Activated gamma-delta T cell treated with Interleukin-2 at 50 U/mL for 16 hours (primary cell): ENCODE measurements around the gene ZNF281.
"Not testable (repeated sequence)": the region's sequence is repeated elsewhere in the genome, so short reads cannot be mapped to it uniquely, and the experiment has no call there.

Source experiments
- DNase-seq: peaks from one replicate; pipeline ENCODE4 v3.0.0-alpha.2; 2020

ZNF281 gene

GRCh38 chr1:200428482-200429205 lies 18.8 kb upstream of the ZNF281 start:
- DNase-seq: no peak

DNA sequence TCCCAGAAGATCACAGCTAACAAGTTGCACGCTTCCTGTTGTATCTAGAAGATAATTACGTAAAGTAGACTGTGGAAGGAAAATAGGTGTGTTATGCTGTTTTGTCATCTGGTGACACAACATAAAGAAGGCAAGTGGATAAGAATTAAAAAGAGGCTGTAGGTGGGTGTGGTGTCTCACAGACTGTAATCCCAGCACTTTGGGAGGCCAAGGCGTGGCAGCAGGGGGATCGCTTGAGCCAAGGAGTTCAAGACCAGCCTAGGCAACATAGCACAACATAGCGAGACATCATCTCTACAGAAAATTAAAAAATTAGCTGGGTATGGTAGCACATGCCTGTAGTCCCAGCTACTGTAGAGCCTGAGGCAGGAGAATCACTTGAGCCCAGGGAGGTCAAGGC lies 17.9 kb upstream of the ZNF281 start:
- no peak for DNase-seq

GRCh38 chr1:200426196-200426595 lies 16.4 kb upstream of the ZNF281 start:
- no peak for DNase-seq

GRCh38 chr1:200423235-200423634 lies 13.4 kb upstream of the ZNF281 start:
- no peak for DNase-seq

- no peak for DNase-seq
Observed at GRCh38 chr1:200422211-200422610, 12.4 kb upstream of the ZNF281 start.

DNA sequence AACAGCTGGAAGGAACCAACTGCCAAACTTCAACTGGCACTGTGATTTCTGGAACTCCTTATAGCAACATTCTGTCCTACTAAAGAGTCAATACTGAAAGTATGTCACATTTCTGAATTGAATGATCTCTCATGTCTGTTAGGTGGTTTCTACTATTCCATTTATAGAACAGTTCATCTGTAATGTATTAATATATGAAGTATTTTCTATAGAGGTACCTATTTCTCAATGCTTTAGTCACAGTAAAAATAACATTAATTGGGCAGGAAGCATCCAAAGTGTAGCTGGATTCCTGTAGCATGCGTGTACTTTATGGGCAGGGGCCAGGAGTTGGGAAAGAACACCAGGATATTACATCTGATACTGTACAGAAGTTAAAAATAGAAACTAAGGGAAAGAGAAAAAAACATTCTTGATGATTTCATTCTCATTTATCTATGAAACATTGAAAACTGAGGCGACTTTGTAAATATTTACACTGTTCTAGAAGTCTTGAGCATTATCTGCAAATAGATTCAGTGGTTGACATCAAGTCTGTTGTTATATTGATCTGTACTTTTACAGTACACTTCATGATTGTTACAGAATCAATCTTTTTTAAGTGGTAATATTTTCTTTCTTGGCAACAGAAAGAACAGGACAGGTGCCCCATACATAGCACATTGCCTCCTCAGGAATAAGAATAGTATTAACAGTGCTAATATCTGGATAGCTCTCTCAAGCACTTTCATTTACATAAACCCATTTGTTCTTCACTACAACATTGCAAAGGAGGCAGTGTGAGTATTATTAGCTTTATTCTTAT lies 6.2 kb upstream of the ZNF281 start:
- no peak for DNase-seq

GRCh38 chr1:200415227-200415626 lies 5.4 kb upstream of the ZNF281 start:
- DNase-seq: no peak

GRCh38 chr1:200414657-200415056 lies 4.8 kb upstream of the ZNF281 start:
- no peak for DNase-seq

DNA sequence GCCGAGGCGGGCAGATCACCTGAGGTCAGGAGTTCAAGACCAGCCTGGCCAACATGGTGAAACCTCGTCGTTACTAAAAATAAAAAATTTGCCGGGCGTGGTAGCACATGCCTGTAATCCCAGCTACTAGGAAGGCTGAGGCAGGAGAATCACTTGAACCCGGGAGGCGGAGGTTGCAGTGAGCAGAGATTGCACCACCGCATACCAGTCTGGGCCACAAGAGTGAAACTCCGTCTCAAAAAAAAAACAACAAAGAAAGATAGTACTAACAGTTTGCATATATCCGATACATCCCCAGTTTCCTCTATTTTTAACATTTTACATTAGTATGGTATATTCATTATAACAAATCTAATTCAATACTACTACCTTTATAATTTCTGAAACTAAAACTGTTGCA lies 3.9 kb upstream of the ZNF281 start:
- not testable (repeated sequence) for DNase-seq

GRCh38 chr1:200411406-200412257 lies 1.8 kb upstream of the ZNF281 start:
- no peak for DNase-seq

DNA sequence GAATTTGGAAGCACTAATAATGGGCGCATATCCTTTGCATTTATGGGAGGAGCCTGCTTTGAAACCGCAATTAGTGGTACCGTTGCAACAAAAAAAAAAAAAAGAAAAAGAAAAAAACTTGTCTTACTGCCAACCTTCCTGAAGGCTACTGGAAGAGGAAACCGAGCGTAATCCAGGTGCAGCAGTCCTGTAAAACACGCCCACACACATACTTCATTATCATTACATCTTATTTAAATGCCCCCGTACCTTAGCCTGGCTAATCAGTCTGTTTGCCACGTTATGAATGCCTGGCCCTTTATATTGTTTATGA lies 686 bp upstream of the ZNF281 start:
- no peak for DNase-seq

- peak; percentile 24 for DNase-seq
Observed at GRCh38 chr1:200409203-200409760, 554 bp downstream of the ZNF281 start.

GRCh38 chr1:200406161-200406797 lies 3.6 kb downstream of the ZNF281 start:
- DNase-seq: no peak

- DNase-seq: no peak
Observed at GRCh38 chr1:200405264-200405663, 4.6 kb downstream of the ZNF281 start.

DNA sequence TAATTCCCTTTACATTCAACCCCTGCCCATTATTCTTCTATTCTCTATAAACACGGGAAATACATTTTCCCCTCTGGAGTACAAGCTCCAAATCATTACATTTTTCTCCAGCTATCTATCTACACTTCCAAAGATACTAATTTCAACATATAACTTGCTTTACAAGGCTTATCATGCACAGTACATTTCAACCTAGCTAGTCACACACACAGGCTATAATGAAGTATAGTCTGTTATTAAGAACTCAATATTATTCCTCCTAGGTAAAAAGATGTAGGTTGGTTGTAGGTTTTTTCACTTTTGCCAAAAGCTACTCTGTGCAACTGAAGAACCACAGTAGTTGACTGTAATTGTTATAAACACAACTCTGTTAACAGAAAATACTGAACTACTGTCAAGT lies 8.1 kb downstream of the ZNF281 start:
- no peak for DNase-seq

- no peak for DNase-seq
Observed at GRCh38 chr1:200401263-200401662, 8.6 kb downstream of the ZNF281 start.

GRCh38 chr1:200400556-200400955 lies 9.3 kb downstream of the ZNF281 start:
- DNase-seq: no peak

GRCh38 chr1:200399860-200400259 lies 10.0 kb downstream of the ZNF281 start:
- no peak for DNase-seq

- no peak for DNase-seq
Observed at GRCh38 chr1:200398373-200398772, 11.5 kb downstream of the ZNF281 start.

DNA sequence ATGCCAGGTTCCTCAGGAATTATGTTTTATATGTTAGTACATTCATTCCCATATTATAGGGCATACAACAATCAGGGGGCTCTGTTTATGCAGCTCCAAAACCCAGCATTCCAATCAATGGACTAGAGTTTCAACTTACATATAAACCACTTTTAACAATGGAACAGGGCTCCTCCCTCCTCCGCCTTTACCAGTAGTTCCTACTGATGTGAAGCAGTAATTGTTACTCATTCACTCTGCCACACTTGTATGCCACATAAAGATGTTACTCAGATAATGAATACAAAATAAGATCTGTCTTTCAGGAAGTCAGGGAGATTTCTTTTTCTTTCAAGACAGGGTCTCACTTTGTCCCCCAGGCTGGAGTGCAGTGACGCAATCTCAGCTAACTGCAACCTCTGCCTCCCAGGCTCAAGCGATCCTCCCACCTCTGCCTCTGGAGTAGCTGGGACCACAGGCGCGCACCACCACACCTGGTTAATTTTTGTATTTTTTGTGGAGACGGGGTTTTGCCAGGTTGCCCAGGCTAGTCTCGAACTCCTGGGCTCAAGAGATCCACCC lies 17.1 kb downstream of the ZNF281 start:
- DNase-seq: no peak

DNA sequence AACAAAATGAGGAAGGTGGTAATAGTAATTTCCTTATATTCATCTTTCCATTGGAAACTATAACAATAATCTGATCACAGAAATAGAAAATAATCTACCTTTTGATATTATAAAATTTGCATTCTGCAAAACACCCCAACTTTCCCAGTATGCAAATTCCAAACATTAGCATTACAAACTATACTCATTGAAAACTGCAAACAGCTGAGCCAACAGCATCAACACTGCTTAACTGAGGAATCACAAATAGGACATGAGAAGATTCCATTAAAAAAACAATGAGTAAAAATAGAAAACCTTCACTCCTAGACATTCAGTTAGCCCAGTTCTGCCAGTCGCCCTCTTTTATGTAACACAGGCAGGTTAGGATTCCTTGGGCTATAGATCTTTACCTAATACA lies 18.1 kb downstream of the ZNF281 start:
- no peak for DNase-seq

- no peak for DNase-seq
Observed at GRCh38 chr1:200388791-200389190, 21.0 kb downstream of the ZNF281 start.

- DNase-seq: no peak
Observed at GRCh38 chr1:200386416-200386815, 23.4 kb downstream of the ZNF281 start.
